HG02759 (cell line): ENCODE results near the gene GOLT1A.

Experiments used
- ATAC-seq: cut with Tn5 transposase; IDR thresholded peaks from one replicate; pipeline ENCODE4 v1.9.1; 2021; ENCODE audit warnings: mild to moderate bottlenecking, moderate library complexity; ENCODE audit not compliant: unreplicated experiment

Gene GOLT1A, protein sequence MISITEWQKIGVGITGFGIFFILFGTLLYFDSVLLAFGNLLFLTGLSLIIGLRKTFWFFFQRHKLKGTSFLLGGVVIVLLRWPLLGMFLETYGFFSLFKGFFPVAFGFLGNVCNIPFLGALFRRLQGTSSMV

DNA sequence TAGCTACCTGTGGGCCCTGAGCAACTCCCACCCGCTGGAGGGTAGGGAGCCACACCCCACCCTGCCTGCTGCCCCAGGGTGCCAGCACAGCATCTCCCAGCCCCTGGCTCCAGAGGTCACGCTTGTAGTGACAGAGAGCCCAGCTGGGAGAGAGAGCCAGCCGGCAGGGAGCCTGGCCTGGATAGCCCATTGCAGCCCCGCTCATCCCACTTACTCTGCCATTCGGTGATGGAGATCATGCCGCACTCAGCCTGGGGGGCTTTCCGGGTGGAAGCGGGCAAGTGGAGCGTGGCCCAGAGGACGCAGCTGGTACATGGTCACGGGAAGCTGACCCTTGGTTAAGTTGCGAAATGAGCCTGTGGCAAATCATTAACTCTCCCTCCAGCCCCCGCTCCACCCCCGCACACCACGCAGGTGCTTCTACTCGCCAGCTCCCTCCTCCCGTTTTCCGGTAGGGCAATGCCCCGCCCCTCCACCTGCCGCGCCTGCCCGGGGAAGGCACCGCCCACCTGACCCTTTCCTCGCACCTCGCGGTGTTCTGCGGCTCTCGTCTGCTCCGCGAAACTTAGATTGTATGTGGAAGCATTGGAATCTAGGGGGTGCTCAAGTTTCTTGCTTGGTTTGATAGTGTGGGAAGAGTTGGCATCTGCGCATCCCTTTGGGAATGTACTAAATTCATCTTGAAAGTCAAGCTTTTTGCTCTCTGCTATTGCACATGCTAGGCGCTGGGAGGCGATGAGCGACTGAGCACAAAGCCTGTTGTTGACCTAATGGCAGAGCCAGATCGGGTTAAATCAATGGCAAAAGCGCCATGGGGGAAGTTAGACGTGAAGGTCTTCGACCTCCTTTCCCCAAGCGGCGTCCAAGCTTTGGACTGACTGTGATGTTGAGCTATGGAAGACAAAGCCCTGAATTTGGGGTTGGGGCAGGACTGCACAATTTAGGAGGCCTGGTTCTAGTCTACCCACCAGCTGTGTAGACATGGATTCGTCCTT, at the start of gene GOLT1A:
GOLT1A (minus strand) TSS at position 321 of the 995 bp plus-strand sequence; CDS start at position 239, 82 bp downstream.
- peak; percentile 80 for ATAC-seq

DNA sequence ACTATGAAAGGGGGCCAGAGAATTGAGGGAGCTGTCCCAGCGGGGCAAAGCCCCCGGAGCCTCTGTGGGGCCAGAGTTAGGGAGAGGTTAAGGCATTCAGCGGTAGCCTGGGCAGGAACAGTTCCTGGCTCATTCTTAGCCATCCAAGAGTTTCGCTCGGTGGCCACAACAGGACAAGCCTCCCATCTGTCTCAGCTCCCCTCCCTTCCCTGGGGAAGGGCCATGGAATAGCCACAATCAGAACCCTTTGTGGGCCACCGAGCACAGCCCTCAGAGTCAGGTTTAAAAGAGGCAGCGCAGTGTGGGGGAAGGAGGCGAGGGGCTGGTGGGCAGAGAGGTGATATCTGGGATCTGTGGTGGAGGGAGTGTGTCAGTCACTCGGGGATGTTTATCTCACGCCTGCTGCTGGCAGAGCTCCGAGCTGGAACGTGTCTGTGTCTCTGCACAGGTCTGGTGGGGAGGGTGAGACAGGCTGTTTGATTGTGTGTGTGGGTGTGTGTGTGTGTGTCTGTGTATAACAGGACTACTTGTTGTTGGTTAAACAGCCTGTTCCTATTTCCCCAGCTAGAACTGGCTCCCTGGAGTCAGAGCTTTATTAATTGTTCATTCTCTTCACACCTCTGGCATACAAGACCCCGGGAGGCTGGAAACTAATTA, 49.6 kb upstream of the GOLT1A start:
- no peak for ATAC-seq

DNA sequence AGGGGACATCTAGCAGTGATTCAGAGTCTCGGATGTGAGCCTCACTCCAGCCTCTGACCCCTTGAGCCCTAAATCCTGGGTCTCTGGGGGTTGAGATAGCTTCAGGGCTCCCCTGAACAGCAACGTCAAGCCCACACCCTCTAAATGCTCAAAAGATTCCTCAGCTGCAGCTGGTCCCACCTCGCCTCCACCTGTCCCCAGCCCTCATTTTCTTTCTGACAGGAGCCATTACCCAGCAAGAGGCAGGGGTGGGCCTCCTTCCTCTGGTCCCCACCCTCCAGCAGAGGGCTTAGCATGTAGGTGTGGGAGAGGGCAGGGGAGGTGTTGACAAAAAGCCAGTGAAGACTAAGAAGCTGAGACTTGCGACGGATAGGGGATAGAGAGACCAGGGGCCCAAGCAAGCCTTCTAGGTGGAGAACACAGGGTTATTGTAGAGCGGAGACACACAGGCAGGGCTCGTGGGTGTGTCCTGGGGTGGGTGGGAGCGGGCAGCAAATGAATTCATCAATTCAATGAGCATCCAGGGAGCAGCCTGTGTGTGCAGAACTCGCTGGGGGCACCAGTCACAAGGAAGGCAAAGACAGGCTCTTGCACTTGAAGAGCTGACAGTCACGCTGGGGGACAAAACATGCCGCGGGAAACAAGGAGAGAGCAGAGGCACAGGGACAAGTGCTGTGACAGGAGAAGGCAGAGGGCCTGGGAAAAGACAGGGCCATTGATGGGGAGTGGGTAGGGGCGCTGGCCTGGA, 48.9 kb upstream of the GOLT1A start:
- no peak for ATAC-seq

DNA sequence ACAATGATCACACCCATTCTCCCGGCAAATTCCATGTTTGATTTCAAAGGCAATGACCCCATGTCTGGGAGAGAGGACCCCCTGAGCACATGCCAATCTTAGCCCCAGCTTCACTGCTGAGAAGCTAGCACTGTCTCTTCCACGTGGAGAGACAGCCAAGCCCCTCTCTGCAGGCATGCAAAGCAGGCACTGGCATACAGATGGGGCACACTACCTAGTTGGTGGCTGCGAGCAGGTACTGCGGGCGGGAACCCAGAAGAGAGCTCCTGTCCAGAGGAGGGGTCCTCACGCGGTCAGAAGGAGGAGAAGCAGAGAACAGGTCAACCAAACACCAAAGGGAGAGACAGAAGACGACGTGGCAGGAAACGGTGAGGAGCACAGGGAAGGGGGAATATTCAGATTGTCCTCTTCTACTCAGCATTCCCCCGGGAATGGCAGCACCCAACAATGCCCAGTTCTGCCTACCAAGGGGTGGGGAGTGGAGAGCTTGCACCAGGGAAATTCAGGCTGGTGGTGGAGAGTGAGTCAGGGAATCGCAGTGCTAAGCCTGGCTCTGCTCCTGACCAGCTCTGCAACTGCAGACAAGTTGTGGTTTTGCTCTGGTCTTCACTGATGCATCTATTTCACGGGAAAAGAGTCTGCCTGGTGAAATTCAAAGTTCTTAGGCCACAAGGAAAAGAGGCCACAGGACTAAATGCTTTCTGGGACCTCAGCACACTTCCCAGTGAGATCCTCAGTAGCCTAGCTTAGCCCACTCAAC, 48.1 kb upstream of the GOLT1A start:
- ATAC-seq, result no peak

DNA sequence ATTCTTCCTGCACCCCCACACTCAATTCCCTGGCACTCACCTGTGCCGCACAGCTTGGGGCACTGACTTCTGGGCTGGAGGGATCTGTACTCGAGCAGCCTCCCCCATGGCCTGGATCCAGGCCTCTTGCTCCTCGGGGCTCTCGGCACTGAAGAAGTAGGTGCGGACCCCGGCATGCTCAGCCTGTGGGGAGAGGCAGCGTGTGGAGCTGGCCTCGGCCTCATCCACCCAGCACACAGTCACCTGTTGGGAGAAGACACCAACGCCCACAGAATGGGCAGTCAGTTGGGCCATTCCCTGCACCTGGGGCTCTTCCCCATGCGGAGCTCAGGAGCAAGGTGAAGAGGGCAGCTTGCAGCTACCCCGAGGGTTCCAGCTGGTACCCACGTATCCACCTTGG, 47.5 kb upstream of the GOLT1A start:
- ATAC-seq, result no peak

DNA sequence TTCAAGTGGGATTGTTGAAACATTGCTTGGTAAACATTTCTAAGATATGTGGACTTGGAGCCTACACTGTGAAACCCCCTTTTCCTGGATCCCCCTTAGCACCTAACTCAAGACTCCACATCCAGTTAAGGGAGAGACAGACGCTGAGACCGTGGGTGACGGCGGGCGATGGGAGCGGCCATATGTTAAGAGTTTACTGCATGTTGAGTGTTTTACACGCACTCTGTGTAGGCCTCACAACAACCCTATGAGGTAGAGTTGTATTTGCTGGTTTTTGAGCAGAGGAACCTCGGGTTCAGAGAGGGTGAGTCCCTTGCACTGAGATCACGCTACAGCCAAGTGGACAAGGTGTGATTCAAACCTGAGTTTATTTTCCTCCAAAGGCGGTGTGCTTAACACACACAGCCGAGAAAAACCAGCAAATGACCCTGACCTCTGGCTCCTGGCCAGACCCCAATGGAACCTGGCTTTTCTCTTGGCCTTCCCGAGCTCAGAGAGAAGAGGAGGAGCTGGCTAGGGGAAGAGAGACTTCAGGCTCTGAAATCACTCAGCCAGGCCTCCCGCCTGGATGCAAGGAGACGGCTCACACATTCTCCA, 46.9 kb upstream of the GOLT1A start:
- no peak for ATAC-seq

DNA sequence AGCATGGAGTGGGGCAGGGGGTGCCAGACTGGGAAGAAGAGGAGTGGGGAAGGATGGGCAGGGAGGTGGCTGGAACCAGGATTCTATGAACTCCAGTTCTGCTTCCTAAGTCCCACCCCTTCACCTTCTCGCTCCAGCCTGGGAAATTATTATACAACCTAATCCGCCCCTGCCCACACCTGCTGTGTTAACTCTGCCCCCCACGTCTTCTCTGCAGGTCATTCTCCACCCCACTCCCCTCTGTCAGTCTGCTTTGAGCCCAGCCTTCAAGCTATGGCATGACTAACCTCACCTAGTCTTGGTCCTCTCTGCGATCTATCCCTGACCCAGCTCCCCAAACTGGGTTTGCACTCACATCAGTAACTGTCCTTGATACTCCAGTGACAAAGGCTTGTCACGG, 46.0 kb upstream of the GOLT1A start:
- ATAC-seq, result no peak

DNA sequence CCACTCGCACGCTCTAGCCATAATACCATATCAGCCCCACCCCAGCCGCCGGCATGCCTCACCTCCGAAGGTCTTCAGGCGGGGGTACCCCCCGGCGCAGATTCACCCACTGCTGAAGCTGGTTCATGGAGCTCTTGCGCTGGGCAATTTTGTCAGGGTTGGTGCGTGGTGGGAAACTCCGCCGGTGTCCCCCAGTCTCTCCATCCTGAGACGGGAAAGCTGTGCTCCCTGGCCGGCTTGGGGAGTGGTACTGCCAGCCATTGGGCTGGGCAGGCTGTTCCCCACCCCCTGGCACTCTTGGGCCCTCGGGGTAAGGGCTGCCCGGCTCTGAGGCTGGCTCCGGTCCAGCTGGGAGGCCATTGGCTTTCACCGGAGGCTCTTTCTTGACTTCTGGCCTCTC, 45.4 kb upstream of the GOLT1A start:
- ATAC-seq, result no peak

DNA sequence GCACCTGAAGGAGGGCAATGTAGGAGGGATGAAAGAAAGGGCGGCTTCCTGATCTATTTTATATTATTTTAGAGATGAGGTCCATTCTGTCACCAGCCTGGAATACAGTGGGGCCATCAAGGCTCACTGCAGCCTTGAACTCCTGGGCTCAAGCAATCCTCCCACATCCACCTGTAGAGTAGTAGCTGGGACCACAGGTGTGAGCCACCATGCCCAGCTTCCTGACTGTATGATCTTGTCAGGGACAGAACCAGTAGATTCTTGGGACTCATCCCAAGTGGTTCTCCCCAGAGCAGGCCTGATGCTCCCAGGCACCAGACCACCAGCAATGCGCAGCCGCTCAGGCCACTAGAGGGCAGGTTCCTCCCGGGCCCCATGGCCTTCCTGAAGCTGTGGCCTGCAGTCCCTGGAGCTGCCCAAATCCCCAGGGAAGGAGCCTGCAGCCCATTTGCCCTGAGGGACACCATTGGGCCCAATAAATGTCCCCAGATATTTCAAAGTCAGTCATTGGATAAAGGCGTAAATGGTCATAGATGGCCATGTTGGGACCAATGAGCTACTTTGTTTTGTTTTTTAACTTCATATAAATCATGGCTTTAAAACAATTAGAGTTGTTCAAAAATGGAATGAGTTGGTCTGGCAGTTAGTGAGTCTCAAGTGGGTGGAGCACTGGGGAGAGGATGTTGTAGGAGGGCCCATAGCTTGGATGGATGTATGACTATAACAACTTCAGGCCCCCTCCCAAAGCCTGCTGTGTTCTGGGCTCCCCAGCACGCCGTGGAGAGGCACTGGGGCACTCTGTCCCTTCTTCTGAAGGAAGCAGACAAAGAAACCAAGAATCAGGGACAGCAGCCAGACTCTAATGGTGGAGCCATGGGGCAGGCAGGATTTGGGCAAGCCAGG, 44.7 kb upstream of the GOLT1A start:
- ATAC-seq, result no peak

DNA sequence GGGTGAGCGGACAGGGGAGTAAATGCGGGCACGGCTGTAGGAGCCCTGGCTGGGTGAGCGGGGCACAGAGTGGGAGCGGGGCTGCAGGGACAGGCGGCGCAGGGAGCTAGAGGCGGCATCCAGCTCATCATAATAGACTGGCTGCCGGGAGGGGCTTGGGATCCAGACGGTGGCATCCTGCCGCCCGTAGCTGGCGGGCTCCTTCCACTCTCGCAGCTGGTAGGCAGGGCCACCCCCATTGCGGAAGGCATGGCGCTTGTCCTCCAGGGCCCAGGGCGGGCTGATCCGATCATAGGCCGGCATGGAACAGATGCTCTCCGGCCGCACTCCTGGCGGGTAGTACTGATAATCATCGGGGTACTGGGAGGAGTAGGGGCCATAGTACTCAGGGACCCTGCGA, 43.7 kb upstream of the GOLT1A start:
- no peak for ATAC-seq

DNA sequence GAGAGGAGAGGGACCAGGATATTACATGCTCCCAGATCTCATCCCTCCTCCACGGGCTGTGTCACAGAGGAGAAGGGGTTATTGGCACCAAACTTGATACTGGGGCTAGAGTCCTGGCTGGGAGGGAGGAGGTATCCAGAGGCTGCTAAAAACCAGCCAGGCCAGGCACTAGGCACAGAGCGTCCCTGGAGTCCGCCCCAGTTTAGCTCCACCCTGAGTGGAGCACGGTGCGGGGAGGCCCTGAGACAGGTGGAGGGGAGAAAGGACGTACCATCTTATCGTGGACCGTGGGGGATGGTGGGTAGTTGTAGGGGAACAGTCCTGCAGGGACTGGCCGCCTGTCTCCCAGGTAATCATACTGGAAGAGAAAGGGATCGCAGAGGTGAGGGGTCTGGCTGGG, 42.7 kb upstream of the GOLT1A start:
- no peak for ATAC-seq

DNA sequence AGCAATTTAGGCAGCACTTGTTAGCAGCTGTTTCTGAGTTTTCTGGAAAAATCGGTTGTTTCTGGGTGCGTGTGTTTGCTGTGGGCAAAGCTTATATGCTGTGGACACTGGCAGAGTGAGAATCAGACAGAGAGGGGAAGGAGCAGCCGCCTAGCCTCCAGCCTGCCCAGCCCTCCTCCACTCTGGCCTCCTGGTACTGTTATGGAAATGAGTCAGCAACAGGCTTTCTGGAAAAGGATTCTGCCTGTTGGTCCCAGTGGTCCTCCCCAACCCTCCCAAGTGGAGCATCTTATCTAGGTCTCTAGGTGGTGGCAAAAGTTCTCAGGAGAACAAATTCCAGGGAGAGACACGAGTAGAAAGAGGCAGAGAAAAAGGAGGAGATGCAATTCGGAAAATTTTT, 42.2 kb upstream of the GOLT1A start:
- no peak for ATAC-seq

DNA sequence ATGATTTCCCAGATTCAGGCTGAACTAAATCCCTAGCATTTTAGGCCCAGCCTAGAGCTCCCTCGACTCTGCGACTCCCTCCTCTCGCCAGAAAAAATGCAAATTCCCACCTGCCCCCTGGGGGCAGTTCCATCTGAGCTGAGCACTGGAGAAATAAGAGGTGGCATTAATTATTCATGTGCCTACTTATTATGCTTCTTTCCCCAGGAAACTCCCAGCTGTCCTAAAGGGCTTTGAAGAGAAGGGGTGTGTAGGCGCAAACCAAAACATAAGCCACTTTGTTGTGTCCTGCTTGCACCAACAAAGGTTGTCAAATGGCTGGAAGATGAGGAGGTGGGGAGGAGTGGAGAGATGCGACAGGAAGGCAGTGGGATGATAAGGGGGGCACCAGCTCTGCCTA, 41.4 kb upstream of the GOLT1A start:
- no peak for ATAC-seq

DNA sequence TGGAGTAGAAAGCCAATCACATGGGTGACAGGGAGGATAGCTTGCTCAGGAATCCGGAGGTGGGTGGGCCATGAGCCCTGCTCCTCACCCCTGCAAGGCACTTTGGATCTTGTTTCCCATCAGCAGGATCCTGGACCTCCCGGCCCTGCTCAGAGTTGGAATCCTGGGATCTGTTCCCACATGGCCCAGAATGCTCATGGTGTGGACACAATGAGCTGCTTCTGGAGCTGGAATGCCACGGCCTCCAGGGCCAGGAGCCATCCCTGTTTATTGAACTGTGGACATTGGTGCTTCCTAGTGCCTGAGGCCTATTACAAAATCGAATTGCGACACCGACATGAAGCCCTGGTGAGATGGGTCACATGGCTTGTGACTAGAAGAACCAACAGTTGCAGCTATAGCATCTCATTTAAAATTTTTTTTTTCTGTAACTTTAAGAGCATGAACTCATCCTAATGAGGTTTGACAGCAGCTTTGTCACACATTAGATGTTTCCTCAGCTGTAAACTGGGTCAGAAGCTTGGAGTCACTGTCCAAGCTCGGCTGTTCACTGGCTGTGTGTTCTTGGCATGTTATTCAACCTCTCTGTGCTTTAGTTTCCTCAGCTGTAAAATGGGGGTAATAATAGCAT, 40.4 kb upstream of the GOLT1A start:
- no peak for ATAC-seq

DNA sequence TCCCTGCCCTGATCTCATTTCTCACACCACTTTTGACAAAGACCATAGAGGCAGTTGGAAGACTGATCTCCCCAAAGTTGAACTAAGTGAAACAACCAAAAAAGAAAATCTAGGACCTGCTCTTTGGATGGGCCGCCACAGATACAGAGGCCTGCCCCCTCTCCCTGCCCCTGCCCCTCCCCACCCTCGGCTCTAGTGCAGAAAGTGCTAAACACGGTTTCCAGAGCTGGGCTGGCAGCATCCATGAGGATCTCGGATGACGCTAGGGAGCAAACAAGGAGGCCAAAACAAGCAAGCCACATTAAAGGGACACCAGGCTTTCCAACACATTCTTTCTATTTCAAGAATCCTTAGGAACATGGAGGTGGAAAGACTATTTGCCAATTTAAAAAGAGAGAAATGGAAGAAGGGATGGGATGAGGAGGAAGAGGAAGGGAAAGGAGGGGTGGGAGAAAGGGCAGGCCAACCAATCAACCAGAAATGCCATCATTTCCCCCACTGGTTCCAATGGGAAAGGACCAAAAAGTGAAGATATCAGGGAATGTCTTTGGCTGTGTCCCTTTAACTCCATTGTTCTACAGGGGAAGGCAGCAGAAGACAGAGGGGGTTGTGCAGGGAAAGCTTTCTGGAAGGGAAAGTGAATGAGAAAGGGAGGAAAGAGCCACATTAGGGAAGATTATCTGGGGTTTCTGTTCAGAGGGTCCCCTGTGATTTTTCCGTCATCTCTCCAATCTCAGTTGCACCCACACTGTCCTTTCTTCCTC, 38.3 kb upstream of the GOLT1A start:
- ATAC-seq, result no peak

DNA sequence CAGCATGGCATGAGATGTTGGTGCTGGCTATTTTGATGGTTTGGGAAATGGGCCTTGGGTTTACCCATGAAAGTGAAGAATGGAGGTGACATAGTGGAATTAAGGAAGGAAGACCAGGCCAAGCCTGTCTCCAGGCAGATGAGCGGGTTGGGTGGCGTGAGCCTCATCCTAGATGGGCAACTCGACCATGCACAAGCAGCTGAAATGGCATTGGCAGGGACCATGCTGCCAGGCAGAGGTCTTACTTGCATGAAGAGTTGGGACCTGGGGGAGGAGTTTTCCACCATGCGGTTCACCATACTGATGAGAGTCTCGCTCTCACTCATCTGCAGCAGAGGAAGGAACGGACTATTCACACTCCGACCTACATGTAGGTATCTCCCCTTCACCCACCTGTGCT, 37.5 kb upstream of the GOLT1A start:
- no peak for ATAC-seq

DNA sequence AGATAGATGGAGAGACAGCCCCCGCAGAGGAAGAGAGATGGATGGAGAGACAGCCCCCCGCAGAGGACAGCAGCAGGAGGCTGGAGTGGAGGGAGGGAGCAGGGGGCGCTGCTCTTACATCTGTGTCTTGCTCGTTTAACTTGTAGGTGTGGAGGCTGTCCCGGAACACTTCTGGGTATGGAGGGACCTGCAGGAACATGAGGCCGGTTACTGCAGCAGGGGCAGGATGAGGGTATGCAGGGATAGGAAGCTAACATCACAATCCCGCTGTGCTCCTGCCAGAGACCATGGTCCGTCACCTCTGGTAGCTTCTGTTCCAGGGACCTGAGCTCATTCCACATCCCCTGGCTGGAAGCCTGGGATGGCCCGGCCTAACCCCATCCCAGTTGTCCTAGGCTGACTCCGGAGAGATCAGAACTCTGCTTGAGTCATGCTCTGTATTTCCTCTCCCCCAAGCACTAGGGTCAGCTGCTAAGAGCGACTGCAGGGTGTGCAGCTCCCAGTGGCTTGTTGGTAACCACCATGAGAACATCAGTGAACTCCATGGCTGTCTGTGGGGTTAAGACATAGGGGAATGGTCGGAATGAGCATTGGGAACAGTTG, 36.7 kb upstream of the GOLT1A start:
- ATAC-seq, result no peak
